ENCODE results near the gene KANSL2. TPM values are rescaled to one million over a fixed set of nuclear protein-coding genes. Genes with fewer than 3 reads are reported as not detected.
A peak's percentile ranks its signal among the peaks of the same experiment; 100 is the strongest.

The KANSL2 gene
- total and polyA plus RNA-seq, 9 of the 15 experiments (the other 6 are each of a cell fraction or from before 2014, with no cell fraction given): 41.1 to 89.8 (median 55.4) TPM

DNA sequence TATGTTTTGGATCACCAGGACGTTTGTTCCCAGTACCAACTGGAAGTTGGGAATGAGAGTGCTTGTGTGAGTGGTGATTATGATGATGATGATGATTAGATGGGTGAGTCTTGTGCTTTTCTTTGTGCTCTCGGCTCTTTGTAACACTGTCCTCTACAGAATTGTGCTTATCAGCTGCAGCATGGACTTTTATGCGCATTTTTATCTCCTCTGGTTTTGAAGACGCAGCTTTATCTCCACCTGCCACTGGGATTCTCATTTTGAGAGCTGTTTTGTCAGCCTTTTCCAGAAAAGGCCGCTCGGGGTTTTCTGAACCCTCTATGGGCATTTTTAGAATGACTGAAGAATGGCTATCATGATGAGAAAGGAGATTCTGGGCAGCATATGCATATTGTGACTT, 11.5 kb upstream of the KANSL2 start (continued):
- TF ChIP-seq, protein P1, sequence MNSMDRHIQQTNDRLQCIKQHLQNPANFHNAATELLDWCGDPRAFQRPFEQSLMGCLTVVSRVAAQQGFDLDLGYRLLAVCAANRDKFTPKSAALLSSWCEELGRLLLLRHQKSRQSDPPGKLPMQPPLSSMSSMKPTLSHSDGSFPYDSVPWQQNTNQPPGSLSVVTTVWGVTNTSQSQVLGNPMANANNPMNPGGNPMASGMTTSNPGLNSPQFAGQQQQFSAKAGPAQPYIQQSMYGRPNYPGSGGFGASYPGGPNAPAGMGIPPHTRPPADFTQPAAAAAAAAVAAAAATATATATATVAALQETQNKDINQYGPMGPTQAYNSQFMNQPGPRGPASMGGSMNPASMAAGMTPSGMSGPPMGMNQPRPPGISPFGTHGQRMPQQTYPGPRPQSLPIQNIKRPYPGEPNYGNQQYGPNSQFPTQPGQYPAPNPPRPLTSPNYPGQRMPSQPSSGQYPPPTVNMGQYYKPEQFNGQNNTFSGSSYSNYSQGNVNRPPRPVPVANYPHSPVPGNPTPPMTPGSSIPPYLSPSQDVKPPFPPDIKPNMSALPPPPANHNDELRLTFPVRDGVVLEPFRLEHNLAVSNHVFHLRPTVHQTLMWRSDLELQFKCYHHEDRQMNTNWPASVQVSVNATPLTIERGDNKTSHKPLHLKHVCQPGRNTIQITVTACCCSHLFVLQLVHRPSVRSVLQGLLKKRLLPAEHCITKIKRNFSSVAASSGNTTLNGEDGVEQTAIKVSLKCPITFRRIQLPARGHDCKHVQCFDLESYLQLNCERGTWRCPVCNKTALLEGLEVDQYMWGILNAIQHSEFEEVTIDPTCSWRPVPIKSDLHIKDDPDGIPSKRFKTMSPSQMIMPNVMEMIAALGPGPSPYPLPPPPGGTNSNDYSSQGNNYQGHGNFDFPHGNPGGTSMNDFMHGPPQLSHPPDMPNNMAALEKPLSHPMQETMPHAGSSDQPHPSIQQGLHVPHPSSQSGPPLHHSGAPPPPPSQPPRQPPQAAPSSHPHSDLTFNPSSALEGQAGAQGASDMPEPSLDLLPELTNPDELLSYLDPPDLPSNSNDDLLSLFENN (IDR thresholded peaks at IDR 0.05; ENCODE audit: low read depth in 2 of 2, low read length in 2 of 2): no peak
- TF ChIP-seq SMARCC2 (IDR thresholded peaks at IDR 0.05; ENCODE audit: low read depth) (0 out of 2 replicates have a peak, but pooled peaks have one; percentile 54), GABPB2 (CRISPR knock-in tag; conservative IDR thresholded peaks at IDR 0.05) (no peak), DMBX1 (CRISPR knock-in tag; IDR thresholded peaks at IDR 0.05; ENCODE audit: borderline replicate concordance) (0 out of 2 replicates have a peak, but pooled peaks have one; percentile 14), MECOM (CRISPR knock-in tag; IDR thresholded peaks at IDR 0.05) (peak; percentile 78), FUS (optimal IDR thresholded peaks at IDR 0.05; ENCODE audit: low read depth, low read length) (no peak), PRPF4 (IDR thresholded peaks at IDR 0.05; ENCODE audit: insufficient read depth, low read depth, low read length, poor library complexity, severe bottlenecking) (no peak), KDM1A (IDR thresholded peaks at IDR 0.05) (peak; percentile 37 to 42; a peak in 1 of 4 replicates), STAT5A (IDR thresholded peaks at IDR 0.05; ENCODE audit: borderline replicate concordance, low read length) (peak; percentile 48; the same call in 1 of the 2 replicates), NCOR1 (IDR thresholded peaks at IDR 0.05) (peak; percentile 80), MYNN (IDR thresholded peaks at IDR 0.05) (peak; percentile 56; the same call in 1 of the 2 replicates), MYNN (CRISPR knock-in tag; IDR thresholded peaks at IDR 0.05) (no peak), ZNF3 (CRISPR knock-in tag; IDR thresholded peaks at IDR 0.05) (no peak), ADNP (tag; IDR thresholded peaks at IDR 0.05) (0 out of 2 replicates have a peak, but pooled peaks have one; percentile 20), POLR2AphosphoS5 (IDR thresholded peaks at IDR 0.05; ENCODE audit: control insufficient read depth, insufficient read depth, low read depth, low read length) (peak; percentile 41; the same call in 1 of the 2 replicates), ZNF707 (CRISPR knock-in tag; conservative IDR thresholded peaks at IDR 0.05) (no peak)
- TF ChIP-seq, protein P2, sequence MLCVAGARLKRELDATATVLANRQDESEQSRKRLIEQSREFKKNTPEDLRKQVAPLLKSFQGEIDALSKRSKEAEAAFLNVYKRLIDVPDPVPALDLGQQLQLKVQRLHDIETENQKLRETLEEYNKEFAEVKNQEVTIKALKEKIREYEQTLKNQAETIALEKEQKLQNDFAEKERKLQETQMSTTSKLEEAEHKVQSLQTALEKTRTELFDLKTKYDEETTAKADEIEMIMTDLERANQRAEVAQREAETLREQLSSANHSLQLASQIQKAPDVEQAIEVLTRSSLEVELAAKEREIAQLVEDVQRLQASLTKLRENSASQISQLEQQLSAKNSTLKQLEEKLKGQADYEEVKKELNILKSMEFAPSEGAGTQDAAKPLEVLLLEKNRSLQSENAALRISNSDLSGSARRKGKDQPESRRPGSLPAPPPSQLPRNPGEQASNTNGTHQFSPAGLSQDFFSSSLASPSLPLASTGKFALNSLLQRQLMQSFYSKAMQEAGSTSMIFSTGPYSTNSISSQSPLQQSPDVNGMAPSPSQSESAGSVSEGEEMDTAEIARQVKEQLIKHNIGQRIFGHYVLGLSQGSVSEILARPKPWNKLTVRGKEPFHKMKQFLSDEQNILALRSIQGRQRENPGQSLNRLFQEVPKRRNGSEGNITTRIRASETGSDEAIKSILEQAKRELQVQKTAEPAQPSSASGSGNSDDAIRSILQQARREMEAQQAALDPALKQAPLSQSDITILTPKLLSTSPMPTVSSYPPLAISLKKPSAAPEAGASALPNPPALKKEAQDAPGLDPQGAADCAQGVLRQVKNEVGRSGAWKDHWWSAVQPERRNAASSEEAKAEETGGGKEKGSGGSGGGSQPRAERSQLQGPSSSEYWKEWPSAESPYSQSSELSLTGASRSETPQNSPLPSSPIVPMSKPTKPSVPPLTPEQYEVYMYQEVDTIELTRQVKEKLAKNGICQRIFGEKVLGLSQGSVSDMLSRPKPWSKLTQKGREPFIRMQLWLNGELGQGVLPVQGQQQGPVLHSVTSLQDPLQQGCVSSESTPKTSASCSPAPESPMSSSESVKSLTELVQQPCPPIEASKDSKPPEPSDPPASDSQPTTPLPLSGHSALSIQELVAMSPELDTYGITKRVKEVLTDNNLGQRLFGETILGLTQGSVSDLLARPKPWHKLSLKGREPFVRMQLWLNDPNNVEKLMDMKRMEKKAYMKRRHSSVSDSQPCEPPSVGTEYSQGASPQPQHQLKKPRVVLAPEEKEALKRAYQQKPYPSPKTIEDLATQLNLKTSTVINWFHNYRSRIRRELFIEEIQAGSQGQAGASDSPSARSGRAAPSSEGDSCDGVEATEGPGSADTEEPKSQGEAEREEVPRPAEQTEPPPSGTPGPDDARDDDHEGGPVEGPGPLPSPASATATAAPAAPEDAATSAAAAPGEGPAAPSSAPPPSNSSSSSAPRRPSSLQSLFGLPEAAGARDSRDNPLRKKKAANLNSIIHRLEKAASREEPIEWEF (CRISPR knock-in tag; IDR thresholded peaks at IDR 0.05): no peak
- TF ChIP-seq, protein P3, sequence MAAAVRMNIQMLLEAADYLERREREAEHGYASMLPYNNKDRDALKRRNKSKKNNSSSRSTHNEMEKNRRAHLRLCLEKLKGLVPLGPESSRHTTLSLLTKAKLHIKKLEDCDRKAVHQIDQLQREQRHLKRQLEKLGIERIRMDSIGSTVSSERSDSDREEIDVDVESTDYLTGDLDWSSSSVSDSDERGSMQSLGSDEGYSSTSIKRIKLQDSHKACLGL (CRISPR knock-in tag; IDR thresholded peaks at IDR 0.05; ENCODE audit: borderline replicate concordance, poor library complexity, severe bottlenecking): no peak

All from K562 (cell line).